Right ventricle myocardium superior (tissue), 1 donor: ENCODE measurements around the gene SLC24A3. TPM values are rescaled to one million over a fixed set of nuclear protein-coding genes. Genes with fewer than 3 reads are reported as not detected.
A peak's percentile ranks its signal among the peaks of the same experiment; 100 is the strongest.
"Not testable (repeated sequence)": the region's sequence is repeated elsewhere in the genome, so short reads cannot be mapped to it uniquely, and the experiment has no call there.

Experiments used
- ATAC-seq: fragments of 200-7000 bp; cut with Tn5 transposase; one replicate; pipeline ENCODE4 v1.9.1; 2020; ENCODE audit warnings: mild to moderate bottlenecking; ENCODE audit not compliant: poor library complexity
- DNase-seq: peaks from one replicate; pipeline ENCODE4 v3.0.0-alpha.2; 2020
- intact Hi-C: fragments of 100-400 bp; cut with DNase I; formaldehyde crosslinking; loops from one replicate; pipeline ENCODE4 v1.11.2; 2022
- total RNA-seq: library from RNA; stranded (reverse); fragmentation: NEBNext Ultra II Directional; extraction: Animal tissue kit (Norgen Biotek cat#: 25700); gene quantifications from one replicate; pipeline ENCODE4 v1.2.1, GENCODE V29; 2021
- donor health status: DM: no; HTN: yes; CAD: no; lungs with severe emphysema.

Gene SLC24A3
- total RNA-seq, 1 donor from 2014 or later = 0.62 TPM

GRCh38 chr20:19742974-19743639 lies 530.7 kb downstream of the SLC24A3 start:
- DNase-seq (no peak), ATAC-seq (no peak)
- intact Hi-C loops = no loop called here

- intact Hi-C loops = no loop called here
- ATAC-seq (no peak), DNase-seq (no peak)
These were observed 531.2 kb downstream of the SLC24A3 start for GRCh38 chr20:19743640-19743995.

- DNase-seq = no peak
- intact Hi-C loops = no loop called here
- ATAC-seq = no peak
These were observed 532.7 kb downstream of the SLC24A3 start for GRCh38 chr20:19745106-19745505.

GRCh38 chr20:19745584-19745983 lies 533.1 kb downstream of the SLC24A3 start:
- intact Hi-C loops = no loop called here
- DNase-seq = no peak
- ATAC-seq = no peak

DNA sequence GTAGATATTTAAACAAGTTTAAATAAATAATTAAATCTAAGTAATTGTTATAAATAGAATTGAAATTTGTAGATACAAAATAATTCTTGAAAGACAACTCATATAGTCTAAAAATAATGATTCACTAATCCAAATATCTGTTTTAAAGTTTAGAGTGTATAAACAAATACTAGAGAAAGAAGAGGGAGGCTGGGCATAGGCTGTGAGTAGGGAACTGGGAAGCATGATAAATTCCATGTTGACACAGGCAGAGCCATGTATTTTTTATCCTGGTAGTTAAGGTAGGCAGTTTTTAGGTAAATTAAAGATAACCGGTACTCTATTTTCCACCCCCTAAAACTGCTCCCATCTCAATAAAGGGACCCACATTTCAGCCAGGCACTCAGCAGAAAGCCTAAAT lies 534.0 kb downstream of the SLC24A3 start:
- DNase-seq (no peak), ATAC-seq (no peak)
- intact Hi-C loops = no loop called here

DNA sequence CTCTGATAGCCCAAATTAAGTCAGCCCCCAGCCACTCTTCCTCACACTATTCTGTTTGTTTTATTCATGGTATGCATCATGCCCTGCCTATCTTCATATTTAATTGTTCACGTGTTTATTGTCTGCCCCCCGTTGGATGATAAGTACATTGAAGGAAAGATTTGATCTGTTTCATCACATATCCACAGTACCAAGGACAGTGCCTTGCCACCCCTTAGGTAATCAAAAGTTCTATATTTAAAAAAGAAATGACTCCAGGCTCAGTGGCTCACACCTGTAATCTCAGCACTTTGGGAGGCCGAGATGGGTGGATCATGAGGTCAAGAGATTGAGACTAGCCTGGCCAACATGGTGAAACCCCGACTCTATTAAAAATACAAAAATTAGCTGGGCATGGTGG lies 535.5 kb downstream of the SLC24A3 start:
- intact Hi-C loops = no loop called here
- ATAC-seq (no peak), DNase-seq (no peak)

DNA sequence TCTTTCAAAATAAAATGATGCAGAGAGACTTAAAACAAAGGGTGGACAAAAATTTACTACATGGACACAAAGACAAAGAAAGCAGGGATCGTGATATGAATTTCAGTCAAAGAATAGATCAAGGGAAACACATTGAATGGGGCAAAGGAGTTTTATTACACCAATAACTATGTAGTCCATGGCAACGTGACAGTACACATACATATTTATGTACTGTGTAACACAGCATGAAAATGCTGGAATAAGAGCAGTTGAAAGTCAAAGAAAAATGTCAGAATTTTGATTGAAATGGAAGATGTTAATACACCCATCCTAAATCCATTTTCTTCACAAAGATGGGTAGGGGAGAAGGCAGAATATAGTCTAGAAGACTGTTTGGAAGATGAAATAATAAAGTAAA lies 536.2 kb downstream of the SLC24A3 start:
- intact Hi-C loops = no loop called here
- no peak for ATAC-seq
- DNase-seq = no peak

DNA sequence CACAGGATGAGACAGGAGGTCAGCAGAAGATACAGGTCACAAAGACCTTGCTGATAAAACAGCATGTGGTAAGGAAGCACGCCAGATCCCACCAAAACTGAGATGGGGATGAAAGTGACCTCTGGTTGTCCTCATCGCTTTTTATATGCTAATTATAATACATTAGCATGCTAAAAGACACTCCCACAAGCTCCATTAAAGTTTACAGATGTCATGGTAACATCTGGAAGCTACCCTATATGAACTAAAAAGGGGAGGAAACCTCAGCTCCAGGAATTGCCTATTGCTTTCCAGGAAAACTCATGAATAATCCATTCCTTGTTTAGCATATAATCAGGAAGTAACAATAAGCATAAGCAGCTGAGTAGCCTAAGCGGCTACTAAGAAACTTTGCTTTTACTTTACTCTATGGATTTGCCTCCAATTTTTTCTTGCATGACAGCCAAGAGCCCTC lies 537.2 kb downstream of the SLC24A3 start:
- ATAC-seq = peak; percentile 34
- DNase-seq = no peak
- intact Hi-C loops = no loop called here

DNA sequence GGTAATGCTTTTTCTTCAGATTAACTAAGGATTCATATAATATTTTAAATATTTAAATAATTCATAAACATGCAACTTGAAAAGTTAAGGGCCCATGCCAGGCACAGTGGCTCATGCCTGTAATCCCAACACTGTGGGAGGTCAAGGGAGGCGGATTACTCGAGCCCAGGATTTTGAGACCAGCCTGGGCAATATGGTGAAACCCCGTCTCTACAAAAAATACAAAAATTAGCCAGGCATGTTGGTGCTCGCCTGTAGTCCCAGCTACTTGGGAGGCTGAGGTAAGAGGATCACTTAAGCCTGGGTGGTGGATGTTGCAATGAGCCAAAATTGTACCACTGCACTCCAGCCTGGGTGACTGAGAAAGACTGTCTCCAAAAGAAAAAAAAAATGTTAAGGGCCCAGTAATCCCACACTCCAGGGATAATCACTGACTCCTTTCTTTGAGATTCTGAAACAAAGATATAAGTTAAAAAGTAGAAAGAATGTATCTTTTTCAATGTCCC lies 537.7 kb downstream of the SLC24A3 start:
- DNase-seq = no peak
- intact Hi-C loops = no loop called here
- peak; percentile 38 for ATAC-seq

GRCh38 chr20:19750907-19751636 lies 538.6 kb downstream of the SLC24A3 start:
- peak; percentile 64 for ATAC-seq
- intact Hi-C loops = no loop called here

DNA sequence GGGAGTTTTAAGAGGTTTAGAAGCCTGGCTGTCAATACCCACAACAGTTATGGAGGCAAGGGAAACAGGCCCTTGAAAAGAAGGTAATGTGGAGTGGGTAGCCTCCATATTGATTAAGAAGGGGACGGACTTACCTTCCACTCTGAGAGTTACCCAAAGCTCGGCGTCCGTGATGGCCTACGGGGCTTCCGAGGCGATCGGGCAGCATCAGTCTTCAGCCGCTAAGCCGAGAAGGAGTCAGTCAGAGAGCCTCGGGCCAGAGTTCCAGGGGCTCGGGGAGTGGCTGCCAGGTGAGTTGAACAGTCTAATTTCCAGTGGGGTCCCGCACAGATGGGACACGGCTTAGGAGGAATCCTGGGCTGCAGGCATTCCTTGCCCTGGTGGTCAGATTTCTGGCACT lies 541.8 kb downstream of the SLC24A3 start:
- ATAC-seq, DNase-seq, intact Hi-C loops: not testable (repeated sequence)

More at GRCh38 chr20:19750907-19751636, 538.6 kb downstream of the SLC24A3 start:
- DNase-seq = no peak

GRCh38 chr20:19756761-19757486 lies 544.5 kb downstream of the SLC24A3 start:
- intact Hi-C loops = loop anchor here (5.0 kb wide), 1 partner anchor 65 kb away; no protein-coding TSS in a partner anchor
- ATAC-seq = no peak
- DNase-seq = no peak

DNA sequence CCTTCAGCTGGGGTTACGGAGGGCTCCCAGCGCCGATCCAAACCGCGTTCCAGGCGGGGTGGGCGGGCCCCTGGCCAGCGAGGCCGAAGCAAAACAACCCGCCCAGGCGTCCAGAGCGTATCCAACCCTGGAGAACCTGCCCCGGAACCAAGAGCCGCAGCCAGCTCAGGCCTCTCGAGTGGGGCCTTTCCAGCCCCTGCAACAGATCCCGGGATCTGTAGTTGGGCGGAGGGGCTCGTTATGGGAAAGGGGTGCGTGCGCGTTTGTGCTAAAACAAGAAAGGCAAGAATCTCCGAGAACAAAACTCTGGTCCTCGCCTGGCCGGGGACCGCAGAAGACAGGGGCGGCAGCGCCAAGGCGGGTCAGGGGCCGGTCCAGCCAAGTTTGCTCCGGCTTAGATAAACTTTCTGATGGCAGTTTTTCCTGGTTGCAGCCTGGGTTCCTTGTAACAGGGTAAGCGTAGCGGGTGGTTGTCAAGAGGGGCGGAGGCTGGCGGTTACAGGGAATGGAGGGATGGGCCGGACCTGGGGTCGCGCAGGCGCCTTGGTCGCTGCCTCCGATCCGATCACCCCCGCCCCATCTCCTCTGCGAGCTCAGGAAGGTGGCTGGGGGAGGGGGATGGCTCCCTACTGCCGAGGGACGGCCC lies 545.2 kb downstream of the SLC24A3 start:
- peak; percentile 94 for DNase-seq
- peak; percentile 85 for ATAC-seq
- intact Hi-C loops = loop anchor here (5.0 kb wide), 1 partner anchor 65 kb away; no protein-coding TSS in a partner anchor

- intact Hi-C loops = loop anchor here (5.0 kb wide), 1 partner anchor 66 kb away; no protein-coding TSS in a partner anchor
- ATAC-seq (peak; percentile 66), DNase-seq (peak; percentile 85)
These were observed 545.7 kb downstream of the SLC24A3 start, which contains the start of gene RIN2 for GRCh38 chr20:19758133-19758500. RIN2 (plus strand) TSS chr20:19758258; CDS start chr20:19889602, 131,344 bp downstream.

- DNase-seq (peak; percentile 90), ATAC-seq (peak; percentile 65)
- intact Hi-C loops = loop anchor here (5.0 kb wide), 1 partner anchor 66 kb away; no protein-coding TSS in a partner anchor
These were observed 546.3 kb downstream of the SLC24A3 start for GRCh38 chr20:19758501-19759331.

DNA sequence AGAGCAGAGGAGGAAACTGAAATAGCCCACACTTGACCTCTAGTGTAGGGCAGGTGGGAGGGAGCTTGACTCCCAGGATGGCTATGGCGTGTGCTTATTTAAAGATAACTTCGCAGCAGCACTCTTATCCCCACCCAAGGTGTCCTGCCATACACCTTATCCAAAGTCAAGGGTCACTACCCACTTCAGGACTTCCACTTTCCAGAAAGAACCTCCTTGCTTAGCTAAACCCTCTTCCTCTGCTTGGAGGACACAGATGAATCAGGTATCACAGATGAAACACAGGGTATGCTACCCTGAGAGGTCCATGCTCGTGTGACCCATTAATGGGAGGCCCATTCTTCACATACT lies 547.9 kb downstream of the SLC24A3 start:
- ATAC-seq (no peak), DNase-seq (no peak)
- intact Hi-C loops = no loop called here

DNA sequence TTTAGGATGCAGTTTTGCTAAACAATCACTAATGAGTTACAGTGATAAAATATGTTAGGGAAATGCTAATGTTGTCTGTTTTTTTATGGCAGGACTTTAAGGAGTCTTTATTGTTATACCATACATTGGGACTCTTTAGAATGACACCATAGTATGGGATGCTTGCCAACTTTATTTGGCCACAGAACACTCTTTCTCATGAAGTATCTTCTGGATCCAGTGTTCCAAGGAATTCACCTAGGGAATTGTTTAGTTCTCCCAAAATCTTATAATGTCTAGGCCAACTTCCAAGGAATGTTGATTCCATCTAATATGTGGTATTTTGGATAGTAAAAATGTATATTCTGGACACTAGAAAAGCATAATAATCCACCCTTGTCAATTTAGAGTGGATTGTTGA lies 548.9 kb downstream of the SLC24A3 start:
- no peak for ATAC-seq
- DNase-seq = no peak
- intact Hi-C loops = no loop called here

DNA sequence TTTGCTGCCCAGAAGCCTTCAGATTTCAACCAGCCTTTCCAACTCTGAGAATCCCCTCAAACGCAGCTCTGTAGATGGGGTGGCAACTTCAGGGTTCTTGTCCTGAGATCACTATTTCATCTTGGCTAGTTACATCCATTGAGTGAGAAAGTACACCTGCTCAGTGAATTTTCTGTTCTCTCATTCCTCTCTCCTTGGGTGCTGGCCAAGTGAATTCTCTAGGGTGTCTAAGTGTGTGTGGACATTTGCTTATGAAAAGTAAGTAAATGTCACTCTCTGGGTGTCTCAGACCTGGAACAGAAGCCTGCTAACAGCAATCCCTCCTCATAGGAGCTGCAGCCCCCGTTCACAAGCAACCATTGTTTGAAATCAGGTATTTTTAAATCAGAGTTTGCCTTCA lies 549.4 kb downstream of the SLC24A3 start:
- no peak for DNase-seq
- intact Hi-C loops = no loop called here
- ATAC-seq = no peak
